GM12892 (cell line): ENCODE measurements around the gene VIM.
"Not testable (repeated sequence)": the region's sequence is repeated elsewhere in the genome, so short reads cannot be mapped to it uniquely, and the experiment has no call there.

Experiments used
- DNase-seq: peaks from one replicate; pipeline ENCODE4 v3.0.0; 2011; ENCODE audit not compliant: insufficient read length
- FAIRE-seq: peaks from 2 replicates; lab custom pipeline; 2011; peaks lifted over from hg19 to GRCh38; lab: Jason Lieb, UNC
- POLR2A ChIP-seq: IDR thresholded peaks from 2 replicates; pipeline ENCODE4 v1.6.1; 2011; ENCODE audit warnings: low read depth, low read length, control low read depth
- POLR2AphosphoS5 ChIP-seq: IDR thresholded peaks from 2 replicates; pipeline ENCODE4 v1.6.1; 2011; ENCODE audit warnings: low read depth, low read length, control low read depth
- TAF1 ChIP-seq: IDR thresholded peaks from 2 replicates; pipeline ENCODE4 v1.6.1; 2011; ENCODE audit warnings: low read depth, mild to moderate bottlenecking, control low read depth, low read length, borderline replicate concordance

VIM gene

GRCh38 chr10:17247210-17247609 lies 19.2 kb downstream of the VIM start:
- TF ChIP-seq TAF1 = no peak
- TF ChIP-seq POLR2A = no peak
- TF ChIP-seq POLR2AphosphoS5 = no peak
- no peak for DNase-seq
- FAIRE-seq = no peak

DNA sequence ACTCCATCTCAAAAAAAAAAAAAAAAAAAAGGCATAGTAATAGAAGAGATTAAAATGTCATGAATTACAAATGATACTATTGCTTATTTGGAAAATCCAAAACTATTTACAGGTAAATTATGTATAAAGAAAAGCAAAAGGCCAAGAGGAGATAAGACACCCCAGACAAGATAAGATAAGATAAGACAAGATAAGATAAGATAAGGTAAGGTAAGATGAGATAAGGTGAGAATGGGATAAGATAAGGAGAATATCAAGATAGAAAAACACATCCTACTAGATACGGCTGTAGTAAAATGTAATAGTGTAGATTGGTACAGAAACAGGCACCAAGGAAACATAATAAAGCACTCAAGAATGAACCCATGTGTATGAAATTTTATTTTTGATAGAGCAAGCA lies 20.9 kb downstream of the VIM start:
- no peak for TF ChIP-seq POLR2A
- TF ChIP-seq POLR2AphosphoS5 = no peak
- no peak for TF ChIP-seq TAF1
- FAIRE-seq = no peak
- DNase-seq = no peak

GRCh38 chr10:17249820-17250219 lies 21.8 kb downstream of the VIM start:
- DNase-seq (no peak), FAIRE-seq (no peak)
- TF ChIP-seq POLR2A (no peak), TAF1 (no peak), POLR2AphosphoS5 (no peak)

DNA sequence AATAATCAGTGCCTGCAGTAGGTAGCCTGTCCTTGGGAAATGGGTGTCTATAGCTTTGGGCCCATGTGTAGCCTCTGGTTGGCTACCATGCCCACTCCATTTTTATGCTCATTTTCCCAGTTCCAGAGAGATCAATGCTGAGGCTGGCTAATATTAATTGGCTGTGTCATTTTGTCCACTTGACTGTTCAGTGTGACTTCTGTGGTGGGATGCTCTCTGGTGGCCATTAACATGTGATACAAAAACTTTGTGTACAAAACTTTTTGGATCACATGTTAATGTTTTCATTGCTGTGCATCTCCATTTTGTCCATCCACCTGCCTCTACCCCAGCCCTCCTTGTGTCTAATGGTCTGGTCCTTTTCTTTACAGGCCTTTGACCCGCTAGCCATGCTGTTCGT lies 22.7 kb downstream of the VIM start:
- FAIRE-seq = no peak
- no peak for DNase-seq
- no peak for TF ChIP-seq POLR2A
- TF ChIP-seq TAF1 = no peak
- TF ChIP-seq POLR2AphosphoS5 = no peak

GRCh38 chr10:17254543-17255050 lies 26.6 kb downstream of the VIM start:
- not testable (repeated sequence) for FAIRE-seq, DNase-seq

- no peak for TF ChIP-seq TAF1
- no peak for TF ChIP-seq POLR2AphosphoS5
- TF ChIP-seq POLR2A = no peak
- no peak for FAIRE-seq
- DNase-seq = no peak
Measured at GRCh38 chr10:17255512-17255911, 27.5 kb downstream of the VIM start.

- TF ChIP-seq POLR2A = no peak
- TF ChIP-seq TAF1 = no peak
- TF ChIP-seq POLR2AphosphoS5 = no peak
- no peak for DNase-seq
- no peak for FAIRE-seq
Measured at GRCh38 chr10:17256051-17256450, 28.0 kb downstream of the VIM start.

DNA sequence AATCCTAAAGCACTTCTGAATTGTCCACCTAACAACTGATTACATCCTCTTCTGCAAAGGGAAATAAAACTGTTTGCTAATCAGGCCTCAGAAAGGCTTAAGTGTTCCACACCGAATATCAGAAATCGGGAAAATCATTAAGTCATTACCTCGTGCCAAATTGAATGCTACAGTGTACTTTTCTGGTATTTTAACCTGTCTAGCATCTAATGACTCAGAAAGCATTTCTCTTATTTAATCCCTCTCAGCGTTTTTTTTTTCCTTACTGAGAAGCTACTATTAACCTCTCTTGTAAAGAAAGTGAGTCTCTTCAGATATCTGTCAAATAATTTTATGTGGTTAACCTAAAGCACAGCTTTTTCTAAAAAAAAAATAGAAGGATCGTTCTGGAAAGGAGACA lies 28.6 kb downstream of the VIM start:
- FAIRE-seq (no peak), DNase-seq (no peak)
- no peak for TF ChIP-seq POLR2AphosphoS5
- no peak for TF ChIP-seq POLR2A
- TF ChIP-seq TAF1 = no peak

- DNase-seq (peak; percentile 6), FAIRE-seq (no peak)
- TF ChIP-seq TAF1 (no peak), POLR2A (no peak), POLR2AphosphoS5 (no peak)
Measured at GRCh38 chr10:17257466-17258321, 29.7 kb downstream of the VIM start.

- TF ChIP-seq TAF1 = no peak
- no peak for TF ChIP-seq POLR2A
- TF ChIP-seq POLR2AphosphoS5 = no peak
- no peak for FAIRE-seq
- DNase-seq = no peak
Measured at GRCh38 chr10:17262502-17262901, 34.5 kb downstream of the VIM start.

DNA sequence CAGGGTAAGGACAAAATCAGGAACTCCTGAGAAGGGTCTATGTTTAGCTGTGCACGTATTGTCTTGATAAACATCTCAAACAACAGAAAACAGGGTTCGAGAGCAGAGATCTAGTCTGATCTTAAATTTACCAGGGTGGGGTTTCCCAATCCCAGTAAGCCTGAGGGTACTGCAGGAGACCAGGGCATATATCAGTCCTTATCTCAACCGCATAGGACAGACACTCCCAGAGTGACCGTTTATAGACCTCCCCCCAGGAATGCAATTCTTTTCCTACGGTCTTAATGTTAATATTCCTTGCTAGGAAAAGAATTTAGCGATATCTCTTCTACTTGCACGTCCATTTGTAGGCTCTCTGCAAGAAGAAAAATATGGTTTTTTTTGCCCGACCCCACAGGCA lies 35.5 kb downstream of the VIM start:
- TF ChIP-seq POLR2AphosphoS5 (no peak), POLR2A (no peak), TAF1 (no peak)
- no peak for FAIRE-seq
- no peak for DNase-seq

- DNase-seq = no peak
- no peak for TF ChIP-seq POLR2A
- no peak for TF ChIP-seq TAF1
- TF ChIP-seq POLR2AphosphoS5 = no peak
- FAIRE-seq = no peak
Measured at GRCh38 chr10:17265468-17265867, 37.4 kb downstream of the VIM start.

GRCh38 chr10:17266549-17266948 lies 38.5 kb downstream of the VIM start:
- DNase-seq, FAIRE-seq: not testable (repeated sequence)
